Activated CD8-positive, alpha-beta memory T cell treated with anti-CD3 and anti-CD28 coated beads, Interleukin-2, amount 50 U/mL, for 24 hours (primary cell): ENCODE results near the gene FRMD1.

Source experiments
- DNase-seq: peaks from one replicate; pipeline ENCODE4 v3.0.0-alpha.2; 2020; ENCODE audit errors: extremely low read depth

The FRMD1 gene

GRCh38 chr6:168055696-168056489 lies 23.1 kb downstream of the FRMD1 start:
- DNase-seq: no peak

GRCh38 chr6:168054765-168055560 lies 24.0 kb downstream of the FRMD1 start:
- no peak for DNase-seq

GRCh38 chr6:168053957-168054471 lies 25.0 kb downstream of the FRMD1 start:
- no peak for DNase-seq

DNA sequence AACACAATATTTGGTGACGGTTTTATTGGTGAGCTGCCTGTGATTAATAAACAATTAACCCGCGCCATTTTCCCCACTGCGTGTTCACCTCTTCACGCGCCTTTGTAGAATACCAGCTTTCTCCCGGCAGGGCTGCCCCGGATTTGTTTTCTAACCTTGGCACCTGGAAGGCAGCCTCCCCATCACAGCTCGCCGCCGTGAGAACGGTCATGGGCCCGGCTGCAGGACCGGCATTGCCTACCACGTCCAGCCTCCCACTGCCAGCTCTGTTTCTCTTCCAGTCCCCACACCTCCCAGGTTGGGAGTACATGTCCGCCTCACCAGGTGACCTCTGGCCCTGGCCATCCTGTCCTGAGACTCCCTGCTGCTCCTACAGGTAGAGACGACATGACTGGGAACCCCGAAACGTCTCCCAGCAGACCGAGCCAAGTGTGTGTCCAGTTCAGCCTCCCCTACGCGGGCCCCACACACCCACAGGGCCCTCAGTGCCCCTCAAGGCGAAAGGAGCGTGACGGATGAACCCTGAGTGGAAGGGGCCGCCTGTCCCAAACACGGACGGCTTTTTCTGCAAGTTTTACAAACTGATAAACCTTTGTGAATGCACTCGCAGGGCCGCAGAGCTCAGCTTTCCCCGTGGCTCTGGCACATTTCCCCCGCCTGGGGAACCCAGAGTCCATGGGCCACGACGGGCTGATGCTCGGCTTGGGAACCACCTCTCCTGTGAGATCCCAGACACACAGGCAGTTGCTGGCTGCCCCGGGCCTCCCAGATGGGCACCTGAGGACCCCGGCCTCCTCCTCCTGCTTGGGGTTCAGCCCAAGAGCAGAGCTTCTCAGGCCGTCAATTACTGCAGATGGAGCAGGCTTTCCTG lies 25.7 kb downstream of the FRMD1 start:
- no peak for DNase-seq

- no peak for DNase-seq
Observed at GRCh38 chr6:168052291-168052891, 26.6 kb downstream of the FRMD1 start.

GRCh38 chr6:168051648-168052047 lies 27.4 kb downstream of the FRMD1 start:
- no peak for DNase-seq

DNA sequence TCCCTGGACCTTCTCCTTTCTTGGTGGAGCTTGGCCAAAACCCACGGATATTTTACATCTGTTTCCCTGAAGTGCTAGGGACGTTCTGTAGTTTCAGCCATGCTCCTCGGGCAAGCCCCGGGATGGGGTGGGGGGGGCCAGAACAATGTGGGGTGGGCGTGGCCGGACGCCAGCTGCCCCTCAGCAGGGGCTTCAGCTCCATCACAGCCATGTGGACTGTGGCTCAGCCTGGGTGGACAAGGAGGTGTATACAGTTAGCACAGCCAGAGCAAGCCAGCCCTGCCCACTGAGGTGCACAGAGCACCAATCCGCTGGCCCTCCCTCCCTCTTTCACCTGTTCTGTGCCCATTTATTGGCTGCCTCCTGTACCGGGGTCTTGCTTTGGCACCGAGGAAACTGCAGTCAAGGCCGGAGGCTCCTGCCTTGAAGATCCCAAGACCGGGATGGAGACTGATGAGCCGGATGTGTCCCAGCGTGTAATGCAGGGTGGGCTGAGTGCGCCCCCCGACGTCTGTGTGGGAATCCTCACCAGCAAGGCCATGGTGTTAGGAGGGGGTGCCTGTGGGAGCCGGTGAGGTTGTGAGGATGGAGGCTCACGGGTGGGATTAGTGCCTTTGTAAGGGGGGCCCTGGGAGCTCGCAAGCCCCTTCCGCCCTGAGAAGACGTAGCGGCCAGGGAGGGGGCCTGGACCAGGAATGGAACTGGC lies 28.0 kb downstream of the FRMD1 start:
- no peak for DNase-seq

GRCh38 chr6:168050225-168050880 lies 28.7 kb downstream of the FRMD1 start:
- no peak for DNase-seq

DNA sequence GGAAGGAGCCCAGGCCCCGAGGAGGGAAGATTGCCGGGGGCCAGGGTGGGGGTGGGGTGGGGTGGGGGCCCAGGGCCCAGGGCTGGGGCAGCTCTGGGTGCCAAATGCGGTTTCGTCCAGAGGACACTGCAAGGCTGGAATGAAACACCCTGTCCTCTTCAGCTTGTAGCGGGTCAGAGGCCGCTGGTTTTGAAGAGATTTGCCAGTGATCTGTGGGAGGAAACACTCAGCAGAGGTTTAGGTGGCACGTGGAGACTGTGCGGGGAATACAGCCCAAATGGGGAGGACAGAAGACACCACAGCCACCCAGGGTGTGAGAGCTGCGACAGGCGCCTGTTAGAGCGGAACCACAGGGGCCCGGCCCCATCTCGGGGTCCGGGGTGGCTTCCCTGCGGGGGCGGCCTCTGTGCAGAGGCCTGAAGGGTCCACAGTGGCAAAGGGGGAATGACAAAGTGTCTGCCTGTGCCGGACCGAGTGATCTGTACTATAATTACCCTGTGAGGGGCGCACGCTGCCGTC lies 29.2 kb downstream of the FRMD1 start:
- DNase-seq: no peak

DNA sequence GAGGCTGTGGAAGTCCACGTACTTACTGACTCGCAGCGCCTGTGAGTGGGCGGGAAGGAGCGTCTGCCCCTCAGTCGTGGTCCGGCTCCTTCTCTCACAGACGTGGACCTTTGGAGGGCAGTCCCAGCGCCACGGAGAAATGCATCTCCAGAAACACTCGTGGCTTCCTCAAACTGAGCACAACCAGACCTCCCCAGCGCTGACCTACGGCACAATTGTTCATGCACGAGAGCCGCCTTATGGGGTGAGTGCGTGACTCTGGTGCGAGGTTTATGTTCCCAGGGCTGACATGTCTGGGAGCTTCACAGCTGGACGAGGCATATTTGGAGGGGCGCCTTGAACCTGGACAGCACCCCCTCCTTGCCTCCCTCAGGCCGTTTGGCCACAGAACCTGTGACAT lies 29.7 kb downstream of the FRMD1 start:
- DNase-seq: no peak

DNA sequence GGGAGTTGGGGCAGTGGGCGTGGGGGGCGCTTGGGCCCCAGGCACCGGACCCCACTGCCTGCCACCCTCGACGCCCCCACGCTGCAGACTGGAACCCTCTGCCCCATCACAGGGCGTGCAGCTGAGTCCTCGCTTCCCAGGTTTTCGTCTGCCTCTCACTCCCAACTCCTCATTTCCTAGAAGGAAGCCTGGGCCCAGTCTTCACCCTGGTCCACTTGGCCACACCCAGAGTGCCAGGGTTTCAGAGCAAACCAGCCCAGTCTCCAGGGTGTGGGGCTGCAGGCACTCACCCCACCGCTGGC lies 30.3 kb downstream of the FRMD1 start:
- no peak for DNase-seq

DNA sequence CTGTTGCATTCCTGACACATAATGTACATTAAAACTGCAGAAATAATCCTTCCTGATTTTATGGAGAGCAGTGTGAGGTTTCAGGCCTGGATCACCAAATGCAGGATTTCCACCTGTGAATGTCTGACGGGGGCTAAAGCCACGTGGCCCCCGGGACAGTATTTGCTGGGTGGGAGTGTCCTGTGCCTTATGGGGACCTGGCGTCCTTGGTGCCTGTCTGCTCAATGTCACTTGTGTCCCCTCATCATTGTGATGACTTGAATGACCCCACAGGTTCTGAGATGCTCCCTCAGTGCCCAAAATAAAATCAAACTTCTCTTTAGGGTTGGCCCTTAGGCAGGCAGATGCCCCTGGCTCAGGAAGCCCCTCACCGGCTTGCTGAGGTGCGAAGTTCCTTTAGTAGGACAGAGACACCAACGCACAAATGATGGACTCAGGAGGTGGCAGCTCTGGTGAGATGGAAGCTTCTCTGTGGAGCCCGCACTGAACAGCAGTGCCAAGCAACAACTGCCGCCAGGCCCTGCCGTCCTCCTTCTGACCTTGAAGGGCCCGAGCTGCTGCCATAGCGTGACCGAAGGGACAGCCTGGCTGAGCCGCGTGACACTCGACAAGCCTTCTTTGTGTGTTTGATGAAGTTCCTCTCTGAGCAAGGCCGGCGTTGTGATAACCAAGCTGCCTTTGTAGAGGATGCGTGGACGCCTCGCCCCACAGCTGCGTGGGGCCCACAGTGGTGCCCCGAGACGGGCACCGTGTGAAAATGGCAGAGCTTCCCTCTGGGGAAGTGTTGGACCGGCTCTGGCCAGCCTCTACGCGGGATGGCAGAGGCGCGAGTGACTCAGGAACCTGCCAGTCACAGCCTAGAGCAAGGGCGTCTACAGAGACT lies 30.9 kb downstream of the FRMD1 start:
- DNase-seq: no peak

DNA sequence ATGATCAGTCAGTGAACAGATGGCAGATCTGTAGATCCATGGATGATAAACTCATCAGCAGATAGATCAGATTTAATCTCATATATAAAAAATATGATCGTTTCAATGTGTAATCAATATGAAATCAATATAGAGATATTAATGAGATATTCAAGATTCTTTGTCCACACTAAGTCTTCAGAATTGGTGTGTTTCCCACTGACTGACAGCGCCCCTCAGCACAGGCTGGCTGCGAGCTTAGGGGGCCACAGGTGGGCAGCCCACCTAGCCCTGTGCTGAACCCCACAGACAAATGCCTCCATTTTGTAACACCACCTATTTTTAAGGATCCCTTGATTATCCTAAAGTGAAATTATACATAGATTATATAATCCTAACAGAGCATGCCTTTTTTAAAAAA lies 32.3 kb downstream of the FRMD1 start:
- no peak for DNase-seq

DNA sequence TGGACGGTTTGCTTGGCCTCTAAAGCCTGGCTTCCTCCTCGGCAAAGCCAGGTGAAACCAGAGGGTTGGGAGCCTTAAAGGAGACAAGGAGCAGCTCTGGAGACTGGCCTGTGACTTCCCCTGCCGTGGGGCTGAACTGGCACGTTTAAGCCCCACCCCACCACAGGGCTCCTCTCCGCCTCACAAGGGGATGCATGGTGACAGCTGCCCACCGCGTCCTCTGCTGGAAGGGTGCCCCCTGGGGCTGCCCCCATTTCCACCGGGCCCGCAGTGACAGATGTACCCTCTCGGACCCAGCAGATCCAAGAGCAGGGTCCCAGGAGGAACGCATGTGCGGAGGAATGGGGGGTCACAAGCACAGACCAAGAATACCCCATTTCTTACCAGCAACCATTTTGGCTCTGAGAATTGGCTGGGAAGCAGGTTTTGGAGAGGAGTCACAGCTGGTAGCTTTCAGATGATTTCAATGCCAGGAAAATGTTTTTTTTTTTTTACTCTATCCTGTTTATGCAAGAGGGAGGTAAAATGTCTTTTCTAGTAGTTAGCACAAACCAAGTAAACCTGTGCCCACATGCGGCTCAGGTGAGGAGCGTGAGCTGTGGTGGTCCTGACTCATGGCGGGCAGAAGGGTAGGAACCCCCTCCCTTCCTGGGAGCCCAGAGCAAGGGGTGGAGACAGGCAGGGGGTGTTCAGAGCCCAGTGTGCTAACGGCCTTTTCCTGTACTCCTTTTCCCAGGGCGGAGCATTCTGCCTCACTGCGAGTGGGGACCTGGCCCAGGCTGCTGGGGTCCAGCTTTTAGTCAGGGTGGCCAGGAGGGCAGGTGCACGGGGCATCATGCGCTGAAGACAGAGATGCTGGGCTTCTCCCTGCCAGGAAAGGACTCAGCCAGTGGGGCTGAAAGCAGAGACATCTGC lies 33.0 kb downstream of the FRMD1 start:
- DNase-seq: no peak

DNA sequence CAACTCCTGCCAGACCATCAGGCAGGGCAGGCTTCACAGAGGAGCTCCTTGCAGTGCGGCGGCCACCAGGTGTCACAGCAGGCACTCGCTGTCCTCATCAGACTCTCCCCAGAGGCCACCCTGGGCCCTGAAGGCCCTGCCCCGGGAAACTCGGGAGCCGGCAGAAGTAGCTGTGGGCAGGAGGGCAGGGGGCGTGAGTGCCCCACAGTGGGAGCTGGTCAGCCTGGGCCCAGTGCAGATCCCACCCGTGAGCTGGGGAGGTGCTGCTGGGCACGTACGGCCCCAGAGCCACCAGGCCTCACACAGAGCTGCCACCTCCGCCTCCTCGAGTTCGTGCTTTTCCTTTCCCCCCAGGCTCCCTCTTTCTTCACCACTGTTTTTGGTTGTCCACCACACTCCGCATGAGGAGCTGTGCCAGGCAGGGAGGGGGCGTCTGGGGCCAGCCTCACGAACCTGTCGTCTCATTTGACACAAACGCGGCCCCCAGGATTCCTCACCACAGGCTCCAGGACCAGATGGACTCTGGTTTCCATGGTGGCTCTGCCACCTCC lies 33.8 kb downstream of the FRMD1 start:
- no peak for DNase-seq

GRCh38 chr6:168044521-168045130 lies 34.4 kb downstream of the FRMD1 start:
- DNase-seq: no peak

DNA sequence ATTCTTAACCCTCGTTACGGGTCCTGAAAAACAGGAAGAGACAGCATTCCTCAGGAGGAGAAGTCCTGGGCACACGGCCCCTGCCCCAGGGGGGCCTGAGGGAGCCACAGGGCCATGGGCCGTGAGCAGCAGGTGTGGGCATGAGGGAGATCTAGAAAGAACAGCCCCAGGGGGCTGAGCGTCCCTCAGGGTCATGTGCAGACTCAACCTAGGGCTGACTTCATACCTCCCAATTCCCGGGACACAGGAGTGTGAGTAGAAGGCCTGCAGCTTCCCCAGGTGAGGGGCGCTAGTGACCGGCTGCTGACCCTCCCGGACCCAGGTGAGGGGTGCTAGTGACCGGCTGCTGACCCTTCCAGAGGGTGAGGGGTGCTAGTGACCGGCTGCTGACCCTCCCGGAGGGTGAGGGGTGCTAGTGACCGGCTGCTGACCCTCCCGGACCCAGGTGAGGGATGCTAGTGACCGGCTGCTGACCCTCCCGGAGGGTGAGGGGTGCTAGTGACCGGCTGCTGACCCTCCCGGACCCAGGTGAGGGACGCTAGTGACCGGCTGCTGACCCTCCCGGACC lies 35.1 kb downstream of the FRMD1 start:
- no peak for DNase-seq
